Activated naive CD8-positive, alpha-beta T cell treated with anti-CD3 and anti-CD28 coated beads, Interleukin-2, amount 10 ng/mL, durations not matched to agents 7 days and 5 days (primary cell): ENCODE measurements around the gene AIG1. TPM values are rescaled to one million over a fixed set of nuclear protein-coding genes. Genes with fewer than 3 reads are reported as not detected.
"Not testable (repeated sequence)": the region's sequence is repeated elsewhere in the genome, so short reads cannot be mapped to it uniquely, and the experiment has no call there.

Experiments used
- ATAC-seq: fragments of 150-1000 bp; cut with Tn5 transposase; one replicate; pipeline ENCODE4 v1.10.0; 2021; ENCODE audit warnings: low read depth, moderate library complexity
- POLR2A ChIA-PET: fragments of 350-600 bp; sonication (Branson Sonifier 250); formaldehyde crosslinking; loops from one replicate; lab custom pipeline; 2021; ENCODE audit warnings: antibody characterized with exemption; lab: Charles Lee
- DNase-seq: peaks from one replicate; pipeline ENCODE4 v3.0.0; 2021
- H3K27ac Mint-ChIP-seq: one replicate; pipeline ENCODE4 v1.8.0; 2022; ENCODE audit warnings: mild to moderate bottlenecking, mixed read lengths
- H3K27me3 Mint-ChIP-seq: one replicate; pipeline ENCODE4 v1.8.0; 2022; ENCODE audit warnings: mild to moderate bottlenecking, moderate library complexity, mixed read lengths
- H3K36me3 Mint-ChIP-seq: one replicate; pipeline ENCODE4 v1.8.0; 2021; ENCODE audit warnings: mild to moderate bottlenecking, mixed read lengths
- H3K4me1 Mint-ChIP-seq: one replicate; pipeline ENCODE4 v1.8.0; 2021; ENCODE audit warnings: mixed read lengths
- H3K4me3 Mint-ChIP-seq: one replicate; pipeline ENCODE4 v1.8.0; 2022; ENCODE audit warnings: mild to moderate bottlenecking, moderate library complexity, mixed read lengths
- H3K9me3 Mint-ChIP-seq: one replicate; pipeline ENCODE4 v1.8.0; 2021; ENCODE audit warnings: mixed read lengths
- total RNA-seq, 2 experiments: library from RNA; stranded (reverse); gene quantifications; one replicate each; pipeline ENCODE4 v1.2.3, GENCODE V29; 2021

Gene AIG1
- total RNA-seq, 2 experiments from 2014 or later: 14.2 to 14.6 TPM

DNA sequence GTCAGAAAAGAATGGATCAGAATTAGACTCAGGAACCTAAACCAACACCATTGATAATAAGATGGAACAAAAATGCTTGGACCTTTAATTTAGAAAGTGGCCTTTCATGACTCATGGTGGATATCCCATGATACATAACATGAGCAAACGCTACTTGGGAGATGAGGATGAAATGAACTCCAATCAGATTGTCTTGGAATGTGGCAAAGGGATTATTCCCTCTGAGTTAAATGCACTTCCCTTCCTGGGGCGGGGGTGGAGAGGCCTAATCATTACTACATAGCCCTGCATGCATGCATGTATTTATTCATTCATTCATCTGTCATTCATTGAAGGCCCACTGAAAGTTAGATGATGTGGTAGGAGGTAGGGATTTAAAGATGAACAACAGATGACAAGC lies 174.0 kb downstream of the AIG1 start:
- Mint-ChIP-seq H3K4me3 (no peak overlapping the region), H3K27me3 (no peaks in the 10 kb centered on the region), H3K27ac (no peak overlapping the region), H3K36me3 (peaks cover 2% of the 10 kb centered on the region), H3K4me1 (no peaks in the 10 kb centered on the region), H3K9me3 (peaks cover 2% of the 10 kb centered on the region)
- POLR2A ChIA-PET: no interaction called here
- DNase-seq: no peak
- ATAC-seq: no peak

- Mint-ChIP-seq H3K27me3 (no peaks in the 10 kb centered on the region), H3K4me3 (no peak overlapping the region), H3K4me1 (no peaks in the 10 kb centered on the region), H3K36me3 (peaks cover 2% of the 10 kb centered on the region), H3K27ac (no peak overlapping the region), H3K9me3 (peaks cover 2% of the 10 kb centered on the region)
- POLR2A ChIA-PET: no interaction called here
- ATAC-seq (no peak), DNase-seq (no peak)
Measured at GRCh38 chr6:143236151-143236798, 175.6 kb downstream of the AIG1 start.

GRCh38 chr6:143238306-143238705 lies 177.6 kb downstream of the AIG1 start:
- no peak for ATAC-seq
- H3K27ac Mint-ChIP-seq: no peak overlapping the region
- no peaks in the 10 kb centered on the region for H3K27me3 Mint-ChIP-seq
- POLR2A ChIA-PET: no interaction called here
- peaks cover 2% of the 10 kb centered on the region for H3K9me3 Mint-ChIP-seq
- peaks cover 2% of the 10 kb centered on the region for H3K36me3 Mint-ChIP-seq
- H3K4me1 Mint-ChIP-seq: no peaks in the 10 kb centered on the region
- H3K4me3 Mint-ChIP-seq: no peak overlapping the region
- no peak for DNase-seq

DNA sequence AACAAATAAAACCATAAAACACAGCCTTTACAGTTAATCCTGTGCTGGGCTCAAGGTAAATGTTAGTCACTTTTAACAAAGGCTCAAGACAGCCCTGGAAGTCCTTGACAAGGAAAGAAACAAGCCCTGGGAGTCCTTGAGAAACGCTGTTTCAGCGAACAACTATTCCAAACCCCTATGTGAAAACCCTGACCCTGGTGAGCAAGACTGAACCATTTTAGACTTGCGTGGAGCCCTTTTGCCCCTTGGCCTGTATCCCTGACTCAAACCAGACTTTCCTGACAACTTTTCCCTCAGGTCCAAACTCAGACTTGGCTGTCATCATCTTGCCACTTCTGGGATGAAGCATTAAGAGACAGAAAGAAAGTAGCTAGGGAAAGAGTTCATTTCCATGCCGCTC lies 180.4 kb downstream of the AIG1 start:
- peaks cover 2% of the 10 kb centered on the region for H3K36me3 Mint-ChIP-seq
- POLR2A ChIA-PET: no interaction called here
- no peak for ATAC-seq
- no peak overlapping the region for H3K4me3 Mint-ChIP-seq
- DNase-seq: no peak
- peaks cover 3% of the 10 kb centered on the region for H3K9me3 Mint-ChIP-seq
- no peak overlapping the region for H3K27ac Mint-ChIP-seq
- no peaks in the 10 kb centered on the region for H3K4me1 Mint-ChIP-seq
- no peaks in the 10 kb centered on the region for H3K27me3 Mint-ChIP-seq

DNA sequence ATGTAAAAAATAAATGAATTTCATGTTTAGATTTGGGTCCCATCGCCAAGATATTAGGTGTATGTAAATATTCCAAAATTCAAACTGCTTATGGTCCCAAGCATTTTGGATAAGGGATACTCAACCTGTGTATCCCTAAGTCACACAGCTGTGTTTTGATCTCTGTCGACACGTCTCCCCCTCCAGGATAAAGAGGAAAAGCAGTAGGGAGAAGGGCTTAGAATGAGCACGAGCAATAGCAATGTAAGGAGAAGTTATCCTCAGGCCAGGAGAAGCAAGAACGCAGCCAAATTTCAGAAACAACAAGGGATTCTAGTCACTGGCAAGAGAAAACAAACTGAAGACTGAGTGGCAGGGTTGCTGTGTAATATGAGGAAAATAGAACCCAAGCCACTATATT lies 181.2 kb downstream of the AIG1 start:
- no peak overlapping the region for H3K4me3 Mint-ChIP-seq
- peaks cover 6% of the 10 kb centered on the region for H3K36me3 Mint-ChIP-seq
- ATAC-seq: no peak

GRCh38 chr6:143243786-143244185 lies 183.1 kb downstream of the AIG1 start:
- H3K4me1 Mint-ChIP-seq: no peaks in the 10 kb centered on the region
- no peak overlapping the region for H3K27ac Mint-ChIP-seq
- POLR2A ChIA-PET: no interaction called here
- no peak for ATAC-seq
- no peak overlapping the region for H3K4me3 Mint-ChIP-seq
- H3K27me3 Mint-ChIP-seq: no peaks in the 10 kb centered on the region
- DNase-seq: no peak
- peaks cover 3% of the 10 kb centered on the region for H3K9me3 Mint-ChIP-seq
- H3K36me3 Mint-ChIP-seq: peaks cover 4% of the 10 kb centered on the region

More for the DNA sequence above, 181.2 kb downstream of the AIG1 start:
- DNase-seq: no peak
- Mint-ChIP-seq H3K9me3 (peaks cover 3% of the 10 kb centered on the region), H3K27ac (no peak overlapping the region), H3K4me1 (no peaks in the 10 kb centered on the region), H3K27me3 (no peaks in the 10 kb centered on the region)
- POLR2A ChIA-PET: no interaction called here

GRCh38 chr6:143245656-143246055 lies 185.0 kb downstream of the AIG1 start:
- H3K36me3 Mint-ChIP-seq: peaks cover 6% of the 10 kb centered on the region
- DNase-seq (no peak), ATAC-seq (no peak)
- no peaks in the 10 kb centered on the region for H3K27me3 Mint-ChIP-seq
- H3K4me1 Mint-ChIP-seq: no peaks in the 10 kb centered on the region
- H3K9me3 Mint-ChIP-seq: peaks cover 1% of the 10 kb centered on the region
- no peak overlapping the region for H3K27ac Mint-ChIP-seq
- no peak overlapping the region for H3K4me3 Mint-ChIP-seq
- POLR2A ChIA-PET: no interaction called here

- H3K4me1 Mint-ChIP-seq, H3K27me3 Mint-ChIP-seq, H3K4me3 Mint-ChIP-seq, DNase-seq, H3K36me3 Mint-ChIP-seq, ATAC-seq, H3K9me3 Mint-ChIP-seq, POLR2A ChIA-PET, H3K27ac Mint-ChIP-seq: not testable (repeated sequence)
Measured at GRCh38 chr6:143246166-143246775, 185.6 kb downstream of the AIG1 start.

GRCh38 chr6:143247586-143247985 lies 186.9 kb downstream of the AIG1 start:
- H3K4me1 Mint-ChIP-seq: no peaks in the 10 kb centered on the region
- H3K4me3 Mint-ChIP-seq: no peak overlapping the region
- H3K36me3 Mint-ChIP-seq: peaks cover 11% of the 10 kb centered on the region
- DNase-seq (no peak), ATAC-seq (no peak)
- no peaks in the 10 kb centered on the region for H3K27me3 Mint-ChIP-seq
- no peak overlapping the region for H3K27ac Mint-ChIP-seq
- POLR2A ChIA-PET: no interaction called here
- peaks cover 4% of the 10 kb centered on the region for H3K9me3 Mint-ChIP-seq

DNA sequence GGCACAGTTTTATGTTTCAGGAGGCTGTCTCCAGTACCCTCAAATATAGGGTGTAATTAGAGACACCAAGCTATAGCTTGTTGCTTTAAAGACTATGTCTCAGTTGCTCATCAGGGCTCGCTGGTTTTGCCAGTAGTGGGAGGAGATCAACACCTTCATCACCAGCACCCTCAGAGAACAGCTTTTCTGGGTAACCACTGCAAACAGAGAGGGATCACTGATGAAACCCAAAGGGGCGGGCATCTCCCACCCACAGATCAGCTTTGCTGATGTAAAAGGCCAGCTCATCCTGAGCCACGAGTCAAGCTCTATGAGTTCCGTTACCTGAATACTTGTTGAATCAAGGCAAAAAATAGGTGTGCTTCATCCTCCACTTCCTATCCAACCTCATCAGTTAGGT lies 187.7 kb downstream of the AIG1 start:
- H3K27me3 Mint-ChIP-seq: no peaks in the 10 kb centered on the region
- ATAC-seq (no peak), DNase-seq (no peak)
- peaks cover 11% of the 10 kb centered on the region for H3K36me3 Mint-ChIP-seq
- no peak overlapping the region for H3K27ac Mint-ChIP-seq
- H3K4me1 Mint-ChIP-seq: no peaks in the 10 kb centered on the region
- peaks cover 4% of the 10 kb centered on the region for H3K9me3 Mint-ChIP-seq
- POLR2A ChIA-PET: no interaction called here
- H3K4me3 Mint-ChIP-seq: no peak overlapping the region

- Mint-ChIP-seq H3K4me1 (no peaks in the 10 kb centered on the region), H3K4me3 (no peak overlapping the region), H3K36me3 (peaks cover 8% of the 10 kb centered on the region), H3K27ac (no peak overlapping the region), H3K9me3 (peaks cover 2% of the 10 kb centered on the region), H3K27me3 (no peaks in the 10 kb centered on the region)
- POLR2A ChIA-PET: no interaction called here
- ATAC-seq (no peak), DNase-seq (no peak)
Measured at GRCh38 chr6:143251288-143251687, 190.6 kb downstream of the AIG1 start.

DNA sequence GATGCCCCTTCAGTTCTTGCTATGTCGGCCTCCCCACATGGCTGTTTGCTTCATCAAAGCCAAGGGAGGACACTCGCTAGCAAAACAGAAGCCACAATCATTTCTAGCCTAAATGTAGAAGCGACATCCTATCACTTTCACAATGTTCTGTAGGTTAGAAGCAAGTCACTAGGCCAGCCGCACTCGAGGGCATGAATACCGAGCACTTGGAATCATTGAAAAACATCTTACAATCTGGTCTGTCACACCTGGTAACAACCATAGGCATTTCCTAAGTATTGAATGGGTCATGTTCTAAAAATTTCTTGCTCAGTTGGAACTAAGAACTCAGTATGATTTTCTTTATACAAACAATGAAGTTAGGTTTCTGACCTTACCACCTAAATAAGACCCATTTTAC lies 192.3 kb downstream of the AIG1 start:
- H3K4me3 Mint-ChIP-seq: no peak overlapping the region
- peaks cover 6% of the 10 kb centered on the region for H3K36me3 Mint-ChIP-seq
- ATAC-seq (no peak), DNase-seq (no peak)
- no peak overlapping the region for H3K27ac Mint-ChIP-seq
- no peaks in the 10 kb centered on the region for H3K4me1 Mint-ChIP-seq
- POLR2A ChIA-PET: no interaction called here
- peaks cover 2% of the 10 kb centered on the region for H3K9me3 Mint-ChIP-seq
- H3K27me3 Mint-ChIP-seq: no peaks in the 10 kb centered on the region

DNA sequence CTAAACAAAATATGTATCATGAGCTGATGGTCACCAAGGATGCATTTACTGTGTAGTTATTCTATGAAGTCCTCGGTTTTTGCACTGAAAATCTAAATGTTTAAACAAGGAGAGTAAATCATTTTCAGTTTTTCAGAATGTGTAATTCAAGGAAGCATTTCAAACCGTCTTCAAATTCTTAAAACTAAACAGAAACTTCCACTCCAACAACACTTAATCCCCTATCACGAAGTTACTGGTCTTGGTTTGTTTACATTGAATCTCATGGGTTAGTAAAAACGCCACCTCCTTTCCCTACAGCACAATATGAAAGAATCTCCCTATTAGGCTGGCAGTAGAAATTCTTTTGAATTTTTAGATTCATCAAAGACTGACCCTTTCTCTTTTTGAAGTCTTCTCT lies 192.9 kb downstream of the AIG1 start:
- Mint-ChIP-seq H3K4me1 (no peaks in the 10 kb centered on the region), H3K9me3 (peaks cover 2% of the 10 kb centered on the region), H3K4me3 (no peak overlapping the region), H3K27ac (no peak overlapping the region), H3K27me3 (no peaks in the 10 kb centered on the region), H3K36me3 (peaks cover 6% of the 10 kb centered on the region)
- POLR2A ChIA-PET: interaction anchor here (0.6 kb wide), 1 partner anchor 780 kb away, joined by 4 read pairs; no protein-coding TSS in a partner anchor
- DNase-seq (no peak), ATAC-seq (no peak)

- no peak overlapping the region for H3K4me3 Mint-ChIP-seq
- H3K27ac Mint-ChIP-seq: no peak overlapping the region
- H3K9me3 Mint-ChIP-seq: peaks cover 2% of the 10 kb centered on the region
- H3K36me3 Mint-ChIP-seq: peaks cover 1% of the 10 kb centered on the region
- ATAC-seq: no peak
- POLR2A ChIA-PET: no interaction called here
- no peaks in the 10 kb centered on the region for H3K27me3 Mint-ChIP-seq
- DNase-seq: no peak
- no peaks in the 10 kb centered on the region for H3K4me1 Mint-ChIP-seq
Measured at GRCh38 chr6:143258945-143259344, 198.3 kb downstream of the AIG1 start.
